NT2/D1 (cell line): ENCODE results near the gene RAB11FIP4.

Experiments
- YY1 ChIP-seq: IDR thresholded peaks from 2 replicates; pipeline ENCODE4 v1.6.1; 2011; ENCODE audit not compliant: insufficient read length, insufficient read depth
- ZNF274 ChIP-seq: IDR thresholded peaks from 2 replicates; pipeline ENCODE4 v1.6.1; 2011; ENCODE audit warnings: mild to moderate bottlenecking, low read depth, low read length

GRCh38 chr17:31469959-31470358 is 78.5 kb downstream of the RAB11FIP4 start:
- TF ChIP-seq ZNF274 (no peak), YY1 (no peak)
